Measurements from ENCODE around the gene FAM3D.

FAM3D gene

GRCh38 chr3:58639842-58640241, 26.7 kb downstream of the FAM3D start:
- no peak for TF ChIP-seq CTCF (IDR thresholded peaks at IDR 0.05; ENCODE audit: insufficient read depth, low read length, poor library complexity, severe bottlenecking)
- Histone ChIP-seq H3K27me3 (replicated peaks; ENCODE audit: control insufficient read depth, insufficient read depth, low read length) (no peaks in the 10 kb centered on the region), H3K36me3 (ENCODE audit: control insufficient read depth, insufficient read depth, low read length) (no peaks in the 10 kb centered on the region), H3K4me3 (replicated peaks; ENCODE audit: low read depth, low read length) (no peak overlapping the region)
- DNase-seq (ENCODE audit: extremely low read depth, insufficient read length) = no peak

- no peaks in the 10 kb centered on the region for H3K27me3 ChIP-seq (replicated peaks; ENCODE audit: control insufficient read depth, insufficient read depth, low read length)
- H3K36me3 ChIP-seq (ENCODE audit: control insufficient read depth, insufficient read depth, low read length) = no peaks in the 10 kb centered on the region
- H3K4me3 ChIP-seq (replicated peaks; ENCODE audit: low read depth, low read length) = no peak overlapping the region
- no peak for TF ChIP-seq CTCF (IDR thresholded peaks at IDR 0.05; ENCODE audit: insufficient read depth, low read length, poor library complexity, severe bottlenecking)
- no peak for DNase-seq (ENCODE audit: extremely low read depth, insufficient read length)
Measured at GRCh38 chr3:58639001-58639400, 27.6 kb downstream of the FAM3D start.

GRCh38 chr3:58638591-58638990, 28.0 kb downstream of the FAM3D start:
- no peak for DNase-seq (ENCODE audit: extremely low read depth, insufficient read length)
- Histone ChIP-seq H3K4me3 (replicated peaks; ENCODE audit: low read depth, low read length) (no peak overlapping the region), H3K27me3 (replicated peaks; ENCODE audit: control insufficient read depth, insufficient read depth, low read length) (no peaks in the 10 kb centered on the region), H3K36me3 (ENCODE audit: control insufficient read depth, insufficient read depth, low read length) (no peaks in the 10 kb centered on the region)
- TF ChIP-seq CTCF (IDR thresholded peaks at IDR 0.05; ENCODE audit: insufficient read depth, low read length, poor library complexity, severe bottlenecking) = no peak

GRCh38 chr3:58637509-58637908, 29.1 kb downstream of the FAM3D start:
- TF ChIP-seq CTCF (IDR thresholded peaks at IDR 0.05; ENCODE audit: insufficient read depth, low read length, poor library complexity, severe bottlenecking) = no peak
- Histone ChIP-seq H3K4me3 (replicated peaks; ENCODE audit: low read depth, low read length) (no peak overlapping the region), H3K36me3 (ENCODE audit: control insufficient read depth, insufficient read depth, low read length) (no peaks in the 10 kb centered on the region), H3K27me3 (replicated peaks; ENCODE audit: control insufficient read depth, insufficient read depth, low read length) (no peaks in the 10 kb centered on the region)
- DNase-seq (ENCODE audit: extremely low read depth, insufficient read length) = no peak

- TF ChIP-seq CTCF (IDR thresholded peaks at IDR 0.05; ENCODE audit: insufficient read depth, low read length, poor library complexity, severe bottlenecking) = peak; percentile 29
- no peaks in the 10 kb centered on the region for H3K36me3 ChIP-seq (ENCODE audit: control insufficient read depth, insufficient read depth, low read length)
- peak; percentile 58 for DNase-seq (ENCODE audit: extremely low read depth, insufficient read length)
- no peak overlapping the region for H3K4me3 ChIP-seq (replicated peaks; ENCODE audit: low read depth, low read length)
- H3K27me3 ChIP-seq (replicated peaks; ENCODE audit: control insufficient read depth, insufficient read depth, low read length) = no peaks in the 10 kb centered on the region
Measured at GRCh38 chr3:58635371-58636285, 30.9 kb downstream of the FAM3D start.

All from GM06990 (cell line).